GM18951 (cell line): ENCODE results near the gene MCM6.
"Not testable (repeated sequence)": the region's sequence is repeated elsewhere in the genome, so short reads cannot be mapped to it uniquely, and the experiment has no call there.

ENCODE experiments used
- POLR2A ChIP-seq: IDR thresholded peaks from 4 replicates; pipeline ENCODE4 v1.6.1; 2011; ENCODE audit warnings: mild to moderate bottlenecking; ENCODE audit not compliant: insufficient read length, insufficient read depth; ENCODE audit errors: extremely low read depth
- in situ Hi-C: fragments of 300-500 bp; cut with MboI; formaldehyde crosslinking; loops from one replicate; pipeline ENCODE4 v1.12.0; 2022; ENCODE audit warnings: low sequenced_read_pairs, mixed read lengths, inconsistent platforms; ENCODE audit not compliant: unreplicated experiment

Gene MCM6

GRCh38 chr2:135890835-135891234 is 14.6 kb upstream of the MCM6 start:
- in situ Hi-C loops: no loop called here
- TF ChIP-seq POLR2A: no peak

DNA sequence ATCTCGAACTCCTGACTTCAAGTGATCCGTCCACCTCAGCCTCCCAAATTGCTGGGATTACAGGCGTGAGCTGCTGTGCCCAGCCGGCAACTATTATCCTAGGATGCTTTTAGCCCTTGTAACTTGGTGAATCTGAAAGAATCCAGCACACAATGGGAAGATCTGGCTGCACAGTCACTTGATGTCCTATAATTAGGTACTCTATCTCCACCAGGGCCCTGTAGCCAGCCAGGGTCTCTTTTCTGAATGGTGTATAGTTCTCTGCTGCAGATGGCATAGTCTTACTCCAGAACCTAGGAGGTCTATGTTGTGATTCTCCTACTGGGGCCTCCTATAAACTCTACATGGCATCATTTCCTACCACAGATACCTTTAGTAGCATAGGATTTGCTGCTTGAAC is 13.9 kb upstream of the MCM6 start:
- in situ Hi-C loops: no loop called here

DNA sequence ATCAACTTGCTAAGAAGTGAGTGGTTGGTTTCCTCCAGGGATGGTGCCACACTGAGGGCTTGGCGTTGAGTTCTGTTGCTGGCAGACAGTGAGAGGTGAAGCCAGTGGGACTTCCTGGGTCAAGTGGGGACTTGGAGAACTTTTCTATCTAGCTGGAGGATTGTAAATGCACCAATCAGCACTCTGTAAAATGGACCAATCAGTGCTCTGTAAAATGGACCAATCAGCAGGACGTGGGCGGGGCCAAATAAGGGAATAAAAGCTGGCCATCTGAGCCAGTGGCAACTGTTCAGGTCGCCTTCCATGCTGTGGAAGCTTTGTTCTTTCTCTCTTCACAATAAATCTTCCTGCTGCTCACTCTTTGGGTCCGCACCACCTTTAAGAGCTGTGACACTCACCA is 12.3 kb upstream of the MCM6 start:
- in situ Hi-C loops: not testable (repeated sequence)

More for the DNA sequence above, 13.9 kb upstream of the MCM6 start:
- TF ChIP-seq POLR2A: no peak

GRCh38 chr2:135885709-135886108 is 9.5 kb upstream of the MCM6 start:
- TF ChIP-seq POLR2A: no peak
- in situ Hi-C loops: no loop called here

- in situ Hi-C loops: no loop called here
- no peak for TF ChIP-seq POLR2A
Observed at GRCh38 chr2:135882415-135882814, 6.2 kb upstream of the MCM6 start.

GRCh38 chr2:135876770-135877169 is 527 bp upstream of the MCM6 start:
- in situ Hi-C loops: not testable (repeated sequence)

DNA sequence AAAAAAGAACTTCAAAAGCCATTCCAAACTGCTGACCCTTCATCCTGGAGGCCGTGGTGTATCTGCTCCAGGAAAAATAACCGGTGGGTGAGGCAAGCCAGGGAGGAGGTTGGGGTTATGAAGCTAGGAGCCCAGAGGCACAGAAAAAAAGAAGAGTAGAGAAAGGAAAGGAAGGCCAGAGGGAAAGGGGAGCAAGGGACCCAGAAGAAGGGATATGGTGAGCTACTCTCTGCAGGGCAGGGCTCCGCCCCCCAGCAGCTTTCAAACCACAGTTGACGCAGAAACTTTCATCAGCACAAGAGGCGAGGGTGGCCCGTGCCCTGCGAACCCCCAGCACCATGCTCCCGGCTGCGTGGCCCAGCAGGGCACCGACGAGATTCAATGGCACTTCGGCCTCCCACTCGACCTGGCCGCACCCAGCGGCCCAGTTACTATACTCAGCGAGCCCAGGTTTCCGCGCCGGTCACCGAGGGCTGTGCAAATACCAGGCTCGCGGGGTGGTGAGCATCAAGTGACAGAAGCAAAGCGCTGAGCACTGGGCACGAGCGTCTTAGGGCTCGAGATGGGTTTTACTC is 665 bp downstream of the MCM6 start:
- TF ChIP-seq POLR2A: peak; percentile 51
- in situ Hi-C loops: no loop called here

DNA sequence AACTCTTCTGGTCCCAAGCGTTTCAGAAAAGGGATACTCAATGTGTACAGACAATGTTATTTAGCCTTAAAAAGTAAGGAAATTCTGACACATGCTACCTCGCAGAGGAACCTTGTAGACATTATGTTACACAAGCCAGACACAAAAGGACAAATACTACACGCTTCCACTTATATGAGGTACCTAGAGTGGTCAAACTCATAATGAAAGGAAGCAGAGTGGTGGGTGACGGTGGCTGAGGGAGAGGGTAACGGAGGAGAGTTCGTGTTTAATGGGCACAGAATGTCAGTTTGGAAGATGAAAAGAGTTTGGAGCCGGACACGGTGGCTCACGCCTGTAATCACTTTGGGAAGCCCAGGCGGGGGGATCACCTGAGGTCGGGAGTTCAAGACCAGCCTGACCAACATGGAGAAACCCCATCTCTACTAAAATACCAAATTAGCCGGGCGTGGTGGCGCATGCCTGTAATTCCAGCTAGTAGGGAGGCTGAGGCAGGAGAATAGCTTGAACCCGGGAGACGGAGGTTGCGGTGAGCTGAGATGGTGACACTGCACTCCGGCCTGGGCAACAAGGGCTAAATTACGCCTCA is 1.4 kb downstream of the MCM6 start:
- no peak for TF ChIP-seq POLR2A
- in situ Hi-C loops: no loop called here

DNA sequence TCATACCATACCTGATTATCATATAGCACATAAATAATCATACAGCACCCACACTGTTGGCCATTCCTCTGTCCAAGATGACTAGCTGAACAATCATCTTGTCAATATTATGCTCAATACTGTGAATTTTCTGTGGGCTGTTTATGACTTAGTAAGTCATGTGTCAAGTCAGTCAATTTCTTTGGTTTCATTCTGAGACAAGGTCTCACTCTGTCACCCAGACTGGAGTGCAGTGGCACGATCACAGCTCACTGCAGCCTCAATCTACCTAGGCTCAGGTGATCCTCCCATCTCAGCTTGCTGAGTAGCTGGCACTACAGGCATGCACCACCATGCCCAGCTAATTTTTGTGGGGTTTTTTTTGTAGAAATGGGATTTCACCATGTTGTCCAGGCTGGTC is 5.7 kb downstream of the MCM6 start:
- in situ Hi-C loops: no loop called here
- no peak for TF ChIP-seq POLR2A

DNA sequence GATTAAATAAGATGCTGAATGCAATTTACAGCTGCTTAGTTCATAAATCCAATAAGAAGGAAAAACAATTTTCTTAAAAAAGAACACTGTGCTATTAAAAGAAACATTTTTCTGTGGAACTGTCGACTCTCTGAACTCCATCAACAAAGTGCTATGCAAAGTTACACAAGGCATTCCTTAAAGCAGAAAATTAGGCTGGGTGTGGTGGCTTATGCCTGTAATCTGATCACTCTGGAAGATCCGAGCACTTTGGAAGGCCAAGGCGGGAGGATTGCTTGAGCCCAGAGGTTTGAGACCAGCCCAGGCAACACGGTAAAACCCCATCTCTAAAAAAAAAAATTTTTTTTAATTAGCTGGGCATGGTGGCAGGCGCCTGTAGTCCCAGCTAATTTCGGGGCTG is 13.0 kb downstream of the MCM6 start:
- in situ Hi-C loops: no loop called here
- TF ChIP-seq POLR2A: no peak

GRCh38 chr2:135862718-135863117 is 13.5 kb downstream of the MCM6 start:
- no peak for TF ChIP-seq POLR2A
- in situ Hi-C loops: no loop called here

DNA sequence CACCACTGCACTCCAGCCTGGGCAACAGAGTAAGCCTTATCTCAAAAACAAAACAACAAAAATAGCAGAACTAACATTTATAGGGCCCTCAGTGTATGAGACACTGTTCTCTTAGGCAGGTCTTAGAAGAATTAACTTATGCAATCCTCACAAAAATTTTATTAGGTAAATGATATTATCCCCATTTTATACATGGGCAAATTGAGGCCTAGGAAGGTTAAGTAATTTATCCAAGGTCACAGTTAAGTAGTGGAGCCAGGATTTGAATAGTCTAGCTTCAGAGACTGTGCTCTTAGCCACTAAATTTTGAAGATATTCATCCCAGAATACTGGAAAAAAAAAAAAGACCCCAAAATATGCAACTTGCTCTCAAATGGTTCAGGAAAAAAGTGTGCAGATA is 22.8 kb downstream of the MCM6 start:
- in situ Hi-C loops: no loop called here
- no peak for TF ChIP-seq POLR2A

DNA sequence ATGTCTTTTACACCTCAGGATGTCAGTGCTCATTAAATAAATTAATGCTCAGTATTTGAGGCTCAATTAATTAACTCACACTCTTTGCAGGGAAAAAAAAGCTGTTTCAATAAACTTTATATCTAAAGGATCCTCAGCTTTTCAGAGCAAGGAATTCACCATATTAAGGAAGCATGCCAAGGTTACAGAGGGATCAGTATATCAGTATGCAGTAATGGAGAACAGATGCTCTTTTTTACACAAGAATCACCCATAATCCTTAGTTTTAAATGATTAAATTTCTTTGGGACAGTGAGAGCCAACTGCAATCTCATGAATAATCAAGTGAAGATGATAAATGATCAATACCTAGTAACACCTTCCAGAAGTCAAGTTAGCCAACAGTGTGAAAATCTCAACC is 24.4 kb downstream of the MCM6 start:
- TF ChIP-seq POLR2A: no peak
- in situ Hi-C loops: no loop called here

- no peak for TF ChIP-seq POLR2A
Observed at GRCh38 chr2:135850892-135851668, 25.2 kb downstream of the MCM6 start.

More at GRCh38 chr2:135850892-135851668, 25.2 kb downstream of the MCM6 start:
- in situ Hi-C loops: no loop called here
